ENCODE measurements around the gene POLG. TPM values are rescaled to one million over a fixed set of nuclear protein-coding genes. Genes with fewer than 3 reads are reported as not detected.

The POLG gene
- total RNA-seq (2014; rRNA removed; shearing (Covaris generic); ENCODE audit: low replicate concordance) = 37.3 and 84.1 TPM in 2 replicates

GRCh38 chr15:89334510-89335297, at the start of gene POLG:
POLG (minus strand) TSS chr15:89334824; CDS start chr15:89333754, 1,070 bp downstream.
- peak within 1 kb of the TSS; percentile 90 for H3K4me3 ChIP-seq
- H3K9me3 ChIP-seq = no peaks in the 10 kb centered on the region
- H3K27me3 ChIP-seq = no peaks in the 10 kb centered on the region; the same call in 1 of the 2 replicates
- peaks cover 41% of the 10 kb centered on the region for H3K36me3 ChIP-seq
- peak; percentile 99 for DNase-seq

GRCh38 chr15:89384176-89384604, 49.6 kb upstream of the POLG start:
- peak; percentile 54 for DNase-seq
- H3K27me3 ChIP-seq = peaks cover 13% of the 10 kb centered on the region

GRCh38 chr15:89383365-89384175, 48.9 kb upstream of the POLG start:
- no peaks in the 10 kb centered on the region for H3K36me3 ChIP-seq
- no peak overlapping the region for H3K4me3 ChIP-seq
- H3K9me3 ChIP-seq = no peaks in the 10 kb centered on the region
- peak; percentile 86 for DNase-seq
- H3K27me3 ChIP-seq = peaks cover 13% of the 10 kb centered on the region

More at GRCh38 chr15:89384176-89384604, 49.6 kb upstream of the POLG start:
- no peaks in the 10 kb centered on the region for H3K36me3 ChIP-seq
- no peaks in the 10 kb centered on the region for H3K9me3 ChIP-seq
- H3K4me3 ChIP-seq = no peak overlapping the region

GRCh38 chr15:89381888-89382686, 47.5 kb upstream of the POLG start:
- DNase-seq = no peak
- Histone ChIP-seq H3K4me3 (no peak overlapping the region), H3K27me3 (peaks cover 13% of the 10 kb centered on the region)

GRCh38 chr15:89381331-89381730, 46.7 kb upstream of the POLG start:
- H3K4me3 ChIP-seq = no peak overlapping the region
- DNase-seq = no peak
- H3K27me3 ChIP-seq = peaks cover 13% of the 10 kb centered on the region
- no peaks in the 10 kb centered on the region for H3K9me3 ChIP-seq
- no peaks in the 10 kb centered on the region for H3K36me3 ChIP-seq

More at GRCh38 chr15:89381888-89382686, 47.5 kb upstream of the POLG start:
- Histone ChIP-seq H3K9me3 (no peaks in the 10 kb centered on the region), H3K36me3 (no peaks in the 10 kb centered on the region)

GRCh38 chr15:89379818-89380217, 45.2 kb upstream of the POLG start:
- H3K9me3 ChIP-seq = no peaks in the 10 kb centered on the region
- no peaks in the 10 kb centered on the region for H3K36me3 ChIP-seq
- no peak overlapping the region for H3K4me3 ChIP-seq
- H3K27me3 ChIP-seq = peaks cover 14% of the 10 kb centered on the region
- DNase-seq = peak; percentile 22

GRCh38 chr15:89379251-89379695, 44.6 kb upstream of the POLG start:
- H3K9me3 ChIP-seq = no peaks in the 10 kb centered on the region
- peaks cover 19% of the 10 kb centered on the region for H3K27me3 ChIP-seq
- no peak for DNase-seq
- no peaks in the 10 kb centered on the region for H3K36me3 ChIP-seq
- no peak overlapping the region for H3K4me3 ChIP-seq

GRCh38 chr15:89378296-89379151, 43.9 kb upstream of the POLG start:
- H3K36me3 ChIP-seq = no peaks in the 10 kb centered on the region
- H3K4me3 ChIP-seq = no peak overlapping the region
- no peak for DNase-seq
- no peaks in the 10 kb centered on the region for H3K9me3 ChIP-seq
- peaks cover 25% of the 10 kb centered on the region for H3K27me3 ChIP-seq

GRCh38 chr15:89377842-89378295, 43.2 kb upstream of the POLG start:
- DNase-seq = no peak
- H3K4me3 ChIP-seq = no peak overlapping the region
- no peaks in the 10 kb centered on the region for H3K36me3 ChIP-seq
- H3K27me3 ChIP-seq = peaks cover 26% of the 10 kb centered on the region
- no peaks in the 10 kb centered on the region for H3K9me3 ChIP-seq

GRCh38 chr15:89377024-89377841, 42.6 kb upstream of the POLG start:
- peaks cover 30% of the 10 kb centered on the region for H3K27me3 ChIP-seq

GRCh38 chr15:89376388-89376787, 41.8 kb upstream of the POLG start:
- no peaks in the 10 kb centered on the region for H3K9me3 ChIP-seq
- H3K27me3 ChIP-seq = peaks cover 28% of the 10 kb centered on the region
- no peak for DNase-seq
- H3K4me3 ChIP-seq = no peak overlapping the region
- no peaks in the 10 kb centered on the region for H3K36me3 ChIP-seq

More at GRCh38 chr15:89377024-89377841, 42.6 kb upstream of the POLG start:
- Histone ChIP-seq H3K9me3 (no peaks in the 10 kb centered on the region), H3K36me3 (no peaks in the 10 kb centered on the region), H3K4me3 (no peak overlapping the region)
- DNase-seq = no peak

GRCh38 chr15:89375093-89376005, 40.7 kb upstream of the POLG start:
- Histone ChIP-seq H3K27me3 (peaks cover 30% of the 10 kb centered on the region), H3K9me3 (no peaks in the 10 kb centered on the region), H3K4me3 (no peak overlapping the region), H3K36me3 (no peaks in the 10 kb centered on the region)
- DNase-seq = no peak

GRCh38 chr15:89374086-89374981, 39.7 kb upstream of the POLG start:
- H3K36me3 ChIP-seq = no peaks in the 10 kb centered on the region
- no peaks in the 10 kb centered on the region for H3K9me3 ChIP-seq
- H3K27me3 ChIP-seq = peaks cover 37% of the 10 kb centered on the region
- H3K4me3 ChIP-seq = no peak overlapping the region
- no peak for DNase-seq

All from MG63 (cell line).